ENCODE results near the gene ABCG5.

ABCG5 gene

GRCh38 chr2:43838560-43839267 is at the start of gene ABCG5, which contains the start of gene ABCG8:
TSS of gene ABCG5 (minus strand) at chr2:43838839. CDS start at chr2:43838679, 160 bp downstream.
TSS of gene ABCG8 (plus strand) at chr2:43838971. CDS start at chr2:43839054, 83 bp downstream.
- in situ Hi-C loops (cut with MboI; ENCODE audit: low sequenced_read_pairs) = no loop called here

DNA sequence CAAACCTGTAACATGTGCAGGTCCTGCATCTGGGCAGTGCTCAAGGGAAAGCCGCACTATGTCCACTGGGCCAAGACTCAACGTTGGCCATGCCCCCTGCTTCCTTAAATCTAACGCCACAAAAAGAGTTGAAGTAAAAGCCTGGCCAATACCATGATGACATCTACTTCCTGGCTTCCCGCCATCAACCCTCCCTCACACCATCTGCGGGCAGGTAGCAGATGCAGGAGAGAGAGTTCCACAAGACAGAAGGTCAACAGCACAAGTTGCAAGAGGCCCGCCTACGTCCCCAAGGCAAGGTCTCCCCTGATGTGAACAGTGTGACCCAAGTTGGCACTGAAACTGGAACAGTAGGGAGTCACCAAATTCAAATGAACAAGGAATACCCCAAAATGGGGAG is 48.5 kb upstream of the ABCG5 start:
- in situ Hi-C loops (cut with MboI; ENCODE audit: low sequenced_read_pairs) = no loop called here

DNA sequence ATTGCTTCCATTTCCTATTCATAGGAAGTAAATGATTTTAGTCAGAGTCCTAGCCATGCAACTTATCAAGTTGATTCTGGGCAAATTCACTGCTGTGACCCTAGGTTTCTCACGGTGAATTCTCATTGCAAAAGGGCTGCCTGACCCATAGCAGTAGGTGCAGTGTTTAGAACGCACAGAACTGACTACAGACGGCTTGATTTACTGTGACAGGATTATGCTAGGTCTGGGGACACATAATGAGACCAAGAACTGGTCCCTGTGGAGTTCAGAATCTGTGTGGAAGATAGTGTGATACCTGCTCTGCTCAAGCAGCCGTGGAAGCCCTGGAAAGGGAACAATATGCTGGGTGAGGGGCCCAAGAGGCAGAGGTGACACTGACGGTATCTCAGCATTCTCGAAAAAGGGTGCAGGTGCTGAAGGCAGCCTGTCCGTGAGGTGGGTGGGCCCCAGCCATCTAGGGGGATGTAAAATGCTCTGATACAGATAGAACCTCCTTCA is 46.5 kb upstream of the ABCG5 start:
- in situ Hi-C loops (cut with MboI; ENCODE audit: low sequenced_read_pairs) = no loop called here

DNA sequence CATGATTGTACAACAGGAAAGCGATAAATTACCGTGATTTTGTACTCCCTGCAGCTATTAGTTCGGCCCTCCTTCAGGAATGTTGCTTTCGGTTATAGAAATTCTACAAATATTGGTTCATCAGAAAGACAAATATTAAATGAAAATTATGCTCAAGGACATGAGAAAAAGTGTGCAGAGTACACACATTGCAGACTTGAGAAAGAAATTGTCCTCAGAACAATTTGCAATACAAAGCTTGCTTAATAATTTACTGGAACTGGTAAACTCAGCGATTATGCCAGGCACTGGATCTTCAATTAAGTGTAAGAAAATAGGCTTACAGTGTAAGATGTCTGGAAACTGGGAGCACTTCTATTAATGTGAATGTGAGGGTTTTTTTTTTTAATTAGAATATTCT is 46.0 kb upstream of the ABCG5 start:
- in situ Hi-C loops (cut with MboI; ENCODE audit: low sequenced_read_pairs) = no loop called here

GRCh38 chr2:43882312-43882711 is 43.7 kb upstream of the ABCG5 start:
- in situ Hi-C loops (cut with MboI; ENCODE audit: low sequenced_read_pairs) = no loop called here

DNA sequence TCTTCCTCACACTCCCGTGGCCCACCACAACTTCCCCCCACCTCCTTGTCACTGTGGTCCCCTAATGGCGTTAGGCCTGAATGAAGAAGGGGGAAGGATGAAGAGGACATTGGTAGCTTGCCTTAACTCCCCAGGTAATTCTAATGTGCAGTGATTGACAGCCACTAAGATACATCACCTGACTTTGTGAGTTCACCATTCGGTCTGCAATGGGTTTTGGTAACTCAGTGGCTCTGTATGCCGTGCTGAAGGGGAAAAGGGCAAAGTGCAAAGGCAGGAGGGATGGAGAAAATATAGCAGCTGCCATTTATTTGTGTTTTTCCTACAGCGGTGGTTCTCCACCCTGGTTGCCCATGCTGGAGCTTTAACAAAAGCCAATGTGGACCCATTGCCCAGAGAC is 42.3 kb upstream of the ABCG5 start:
- in situ Hi-C loops (cut with MboI; ENCODE audit: low sequenced_read_pairs) = no loop called here

DNA sequence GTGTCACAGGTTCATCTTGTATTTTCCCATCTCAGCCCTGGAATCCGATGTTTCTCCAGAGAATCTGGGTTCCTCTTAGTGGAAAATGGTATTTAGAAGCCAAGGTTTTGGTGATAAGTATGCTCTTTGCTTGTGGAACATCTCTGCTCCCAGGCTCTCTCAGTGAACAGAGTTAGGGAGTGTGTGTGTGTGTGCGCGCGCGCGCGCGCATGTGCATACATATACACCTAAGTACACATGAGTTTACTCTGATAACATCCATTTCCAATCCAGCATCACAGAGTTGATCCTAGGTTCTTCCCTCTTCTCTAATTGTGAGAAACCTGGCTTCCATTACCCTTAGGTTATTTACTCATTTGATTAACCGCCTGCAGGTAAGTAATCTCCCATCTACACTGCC is 41.8 kb upstream of the ABCG5 start:
- in situ Hi-C loops (cut with MboI; ENCODE audit: low sequenced_read_pairs) = no loop called here

- in situ Hi-C loops (cut with MboI; ENCODE audit: low sequenced_read_pairs) = no loop called here
These were observed 40.6 kb upstream of the ABCG5 start for GRCh38 chr2:43879261-43879660.

DNA sequence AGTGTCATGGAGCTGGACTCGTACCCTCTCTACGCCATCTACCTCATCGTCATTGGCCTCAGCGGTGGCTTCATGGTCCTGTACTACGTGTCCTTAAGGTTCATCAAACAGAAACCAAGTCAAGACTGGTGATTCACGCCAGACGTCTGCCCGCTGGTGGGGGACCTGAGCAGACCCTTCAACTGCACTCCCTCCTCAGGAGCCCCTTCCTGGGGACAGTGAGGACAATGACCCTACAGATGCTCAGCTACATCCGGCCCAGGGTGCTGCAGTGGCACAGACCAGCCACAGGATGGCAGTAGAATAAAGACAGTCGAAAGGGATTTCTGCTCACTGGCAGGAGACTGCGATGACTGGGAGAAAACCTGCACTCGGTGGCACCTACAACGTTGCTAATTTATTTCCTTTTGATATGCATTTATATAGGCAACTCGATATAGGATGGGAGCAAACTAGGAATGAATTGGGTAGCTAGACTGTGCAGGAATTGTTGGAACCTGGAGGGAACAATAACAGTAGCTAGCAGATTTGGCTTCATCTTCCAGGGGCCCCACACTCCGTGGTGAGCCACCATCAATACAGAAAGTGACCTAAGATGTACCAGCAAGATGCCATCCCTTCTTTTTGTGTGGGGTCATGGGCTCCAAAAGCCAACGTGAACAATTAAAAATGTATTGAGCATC is 39.3 kb upstream of the ABCG5 start:
- in situ Hi-C loops (cut with MboI; ENCODE audit: low sequenced_read_pairs) = no loop called here

- in situ Hi-C loops (cut with MboI; ENCODE audit: low sequenced_read_pairs) = no loop called here
These were observed 36.3 kb upstream of the ABCG5 start for GRCh38 chr2:43874776-43875451.

GRCh38 chr2:43872151-43872550 is 33.5 kb upstream of the ABCG5 start:
- in situ Hi-C loops (cut with MboI; ENCODE audit: low sequenced_read_pairs) = no loop called here

DNA sequence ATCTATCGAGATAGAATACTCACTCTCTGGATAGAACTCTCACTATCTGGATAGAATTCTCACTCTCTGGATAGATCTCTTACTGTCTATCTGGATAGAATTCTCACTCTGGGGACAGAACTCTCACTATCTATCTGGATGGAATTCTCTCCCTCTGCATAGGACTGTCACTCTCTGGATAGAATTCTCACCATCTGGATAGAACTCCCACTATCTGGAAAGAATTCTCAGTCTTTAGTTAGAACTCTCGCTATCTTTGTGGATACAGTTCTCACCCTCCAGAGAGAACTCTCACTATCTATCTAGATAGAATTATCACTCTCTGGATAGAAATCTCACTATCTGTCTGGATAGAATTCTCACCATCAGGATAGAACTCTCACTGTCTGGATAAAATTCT is 16.7 kb upstream of the ABCG5 start:
- in situ Hi-C loops (cut with MboI; ENCODE audit: low sequenced_read_pairs) = no loop called here

- in situ Hi-C loops (cut with MboI; ENCODE audit: low sequenced_read_pairs) = no loop called here
These were observed 16.0 kb upstream of the ABCG5 start for GRCh38 chr2:43854671-43855070.

GRCh38 chr2:43853141-43854081 is 14.8 kb upstream of the ABCG5 start:
- in situ Hi-C loops (cut with MboI; ENCODE audit: low sequenced_read_pairs) = no loop called here

DNA sequence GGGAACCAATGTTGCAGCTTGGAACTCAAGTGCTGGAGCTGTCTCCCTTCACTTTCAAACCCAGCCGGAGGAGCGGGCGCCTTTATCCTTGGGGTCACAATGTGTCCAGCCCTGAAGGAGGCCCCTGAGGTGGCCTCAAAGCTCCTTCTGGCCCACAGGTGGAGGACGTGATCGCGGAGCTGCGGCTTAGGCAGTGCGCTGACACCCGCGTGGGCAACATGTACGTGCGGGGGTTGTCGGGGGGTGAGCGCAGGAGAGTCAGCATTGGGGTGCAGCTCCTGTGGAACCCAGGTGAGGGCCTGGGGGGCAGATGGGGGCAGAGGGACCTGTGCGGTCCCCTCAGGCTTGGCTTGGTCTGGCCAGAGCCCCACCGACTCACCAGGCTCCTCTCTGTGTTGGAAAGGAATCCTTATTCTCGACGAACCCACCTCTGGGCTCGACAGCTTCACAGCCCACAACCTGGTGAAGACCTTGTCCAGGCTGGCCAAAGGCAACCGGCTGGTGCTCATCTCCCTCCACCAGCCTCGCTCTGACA is 13.6 kb upstream of the ABCG5 start:
- in situ Hi-C loops (cut with MboI; ENCODE audit: low sequenced_read_pairs) = no loop called here

DNA sequence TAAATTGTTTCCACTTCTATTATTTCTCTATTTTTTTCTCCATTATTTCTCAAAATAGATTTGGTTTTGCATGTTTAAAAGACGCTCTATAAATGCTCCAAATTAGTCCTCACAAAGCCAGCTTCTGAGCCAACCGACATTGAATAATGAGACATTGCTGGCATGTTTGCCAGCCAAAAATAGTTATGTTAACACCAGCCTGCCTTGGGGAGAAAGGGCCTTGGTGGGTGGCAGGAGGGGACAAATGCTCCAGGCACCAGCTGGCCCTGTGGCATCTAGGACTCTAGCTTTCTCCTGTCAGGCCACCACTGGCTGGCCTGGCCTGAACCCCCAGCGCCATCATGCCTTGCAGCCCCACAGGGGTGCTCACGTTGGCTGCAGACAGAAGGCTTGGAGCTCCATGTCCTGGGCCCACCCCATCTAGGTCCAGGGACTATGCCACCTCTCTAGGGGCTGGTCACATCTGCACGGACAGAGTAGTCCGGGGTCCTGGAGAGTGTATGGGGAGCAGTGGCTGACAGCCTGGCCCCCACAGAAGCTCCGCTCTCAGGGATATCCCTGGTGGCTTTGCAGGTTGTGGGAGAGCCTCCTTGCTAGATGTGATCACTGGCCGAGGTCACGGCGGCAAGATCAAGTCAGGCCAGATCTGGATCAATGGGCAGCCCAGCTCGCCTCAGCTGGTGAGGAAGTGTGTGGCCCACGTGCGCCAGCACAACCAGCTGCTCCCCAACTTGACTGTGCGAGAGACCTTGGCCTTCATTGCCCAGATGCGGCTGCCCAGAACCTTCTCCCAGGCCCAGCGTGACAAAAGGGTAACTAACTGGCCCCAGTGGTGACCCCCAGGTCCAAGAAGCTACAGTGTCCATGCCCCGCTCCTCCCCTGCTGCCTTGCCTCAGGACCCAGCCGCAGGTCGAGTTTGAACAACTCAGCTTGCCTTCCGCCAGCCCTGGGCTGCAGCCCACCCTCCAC is 12.7 kb upstream of the ABCG5 start:
- in situ Hi-C loops (cut with MboI; ENCODE audit: low sequenced_read_pairs) = no loop called here

GRCh38 chr2:43848214-43848613 is 9.6 kb upstream of the ABCG5 start:
- in situ Hi-C loops (cut with MboI; ENCODE audit: low sequenced_read_pairs) = no loop called here

- in situ Hi-C loops (cut with MboI; ENCODE audit: low sequenced_read_pairs) = no loop called here
These were observed 7.6 kb upstream of the ABCG5 start for GRCh38 chr2:43846140-43846793.

GRCh38 chr2:43845181-43845580 is 6.5 kb upstream of the ABCG5 start:
- in situ Hi-C loops (cut with MboI; ENCODE audit: low sequenced_read_pairs) = no loop called here
